Measurements from ENCODE around the gene YWHAQ.
"Not testable (repeated sequence)": the region's sequence is repeated elsewhere in the genome, so short reads cannot be mapped to it uniquely, and the experiment has no call there.

Gene YWHAQ

DNA sequence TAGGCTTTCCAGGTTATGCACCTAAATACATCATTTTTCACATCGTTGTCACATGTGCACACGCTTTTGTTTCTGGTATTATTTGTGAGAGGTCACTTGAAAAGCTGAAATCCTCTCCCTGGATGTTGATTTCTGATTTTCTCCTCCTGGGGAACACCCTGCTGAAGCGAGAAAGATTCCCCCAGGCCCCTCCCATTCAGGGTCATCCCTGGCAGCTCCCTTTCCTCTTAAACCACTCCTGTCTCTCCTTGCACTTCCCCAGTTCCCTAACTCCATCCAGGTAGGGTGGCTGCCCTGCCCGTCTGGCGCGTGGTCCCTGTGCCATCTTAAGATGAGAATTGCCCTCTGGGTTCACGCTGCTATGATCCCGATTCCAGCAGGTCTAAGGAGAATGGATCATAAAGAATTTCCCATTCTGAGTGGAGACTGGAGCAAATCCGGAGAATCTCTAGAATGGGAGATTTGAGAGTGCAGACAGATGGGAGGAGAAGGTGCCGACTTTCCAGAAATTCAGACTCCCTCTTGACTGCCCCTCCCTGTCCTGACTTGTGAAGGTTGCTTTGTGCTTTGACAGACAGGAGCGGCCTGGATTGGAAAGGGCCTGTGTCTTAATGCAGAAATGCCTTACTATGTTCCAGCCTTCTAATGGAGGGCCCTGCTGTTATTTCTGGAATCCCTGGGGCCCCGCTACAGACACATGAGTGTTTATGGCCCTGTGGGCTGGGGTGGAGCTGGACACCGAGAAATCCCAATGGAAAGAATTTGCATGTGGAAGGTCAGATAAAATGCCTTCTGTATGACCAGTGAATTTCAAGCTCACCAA is 1.3 kb upstream of the YWHAQ start:
- no peak for DNase-seq (ENCODE audit: low read depth, low spot score)

DNA sequence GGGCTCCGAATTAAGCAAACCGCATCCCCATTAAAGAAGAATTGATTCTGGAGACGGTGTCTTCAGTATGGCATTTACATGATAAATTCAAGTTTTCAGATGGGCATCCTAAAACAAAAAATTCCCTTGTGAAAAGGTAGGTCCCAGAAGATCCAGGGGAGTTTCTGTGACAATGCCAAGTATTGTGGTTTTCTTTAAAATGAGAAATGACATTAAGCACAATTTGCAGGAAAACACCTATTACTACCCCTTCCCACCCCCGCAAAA is 689 bp upstream of the YWHAQ start:
- no peak for DNase-seq (ENCODE audit: low read depth, low spot score)

DNA sequence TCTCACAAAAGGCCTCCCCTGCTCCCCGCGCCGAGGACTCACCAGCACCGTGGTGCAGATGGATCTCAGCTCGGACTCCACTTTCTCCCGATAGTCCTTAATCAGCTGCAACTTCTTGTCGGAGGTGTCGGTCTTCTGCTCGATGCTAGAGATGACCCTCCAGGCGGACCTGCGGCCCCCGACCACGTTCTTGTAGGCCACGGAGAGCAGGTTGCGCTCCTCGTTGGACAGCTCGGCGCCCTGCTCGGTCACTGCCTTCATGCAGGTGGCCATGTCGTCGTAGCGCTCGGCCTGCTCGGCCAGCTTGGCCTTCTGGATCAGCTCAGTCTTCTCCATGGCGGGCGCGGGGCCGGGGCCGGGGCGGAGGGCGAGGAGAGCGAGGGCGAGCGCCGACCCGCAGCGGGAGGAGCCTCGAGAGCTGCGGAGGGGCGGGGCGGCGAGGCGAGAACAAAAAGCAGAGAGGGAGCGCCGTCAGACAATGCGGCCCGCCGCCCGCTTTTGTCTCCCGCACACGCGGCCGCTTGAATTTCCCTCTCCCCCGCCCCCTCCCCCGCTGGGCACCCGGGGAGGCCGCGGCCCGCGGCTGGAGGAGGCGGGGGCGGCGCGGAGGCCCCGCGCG is 571 bp downstream of the YWHAQ start:
- DNase-seq (ENCODE audit: low read depth, low spot score) = peak; percentile 48

DNA sequence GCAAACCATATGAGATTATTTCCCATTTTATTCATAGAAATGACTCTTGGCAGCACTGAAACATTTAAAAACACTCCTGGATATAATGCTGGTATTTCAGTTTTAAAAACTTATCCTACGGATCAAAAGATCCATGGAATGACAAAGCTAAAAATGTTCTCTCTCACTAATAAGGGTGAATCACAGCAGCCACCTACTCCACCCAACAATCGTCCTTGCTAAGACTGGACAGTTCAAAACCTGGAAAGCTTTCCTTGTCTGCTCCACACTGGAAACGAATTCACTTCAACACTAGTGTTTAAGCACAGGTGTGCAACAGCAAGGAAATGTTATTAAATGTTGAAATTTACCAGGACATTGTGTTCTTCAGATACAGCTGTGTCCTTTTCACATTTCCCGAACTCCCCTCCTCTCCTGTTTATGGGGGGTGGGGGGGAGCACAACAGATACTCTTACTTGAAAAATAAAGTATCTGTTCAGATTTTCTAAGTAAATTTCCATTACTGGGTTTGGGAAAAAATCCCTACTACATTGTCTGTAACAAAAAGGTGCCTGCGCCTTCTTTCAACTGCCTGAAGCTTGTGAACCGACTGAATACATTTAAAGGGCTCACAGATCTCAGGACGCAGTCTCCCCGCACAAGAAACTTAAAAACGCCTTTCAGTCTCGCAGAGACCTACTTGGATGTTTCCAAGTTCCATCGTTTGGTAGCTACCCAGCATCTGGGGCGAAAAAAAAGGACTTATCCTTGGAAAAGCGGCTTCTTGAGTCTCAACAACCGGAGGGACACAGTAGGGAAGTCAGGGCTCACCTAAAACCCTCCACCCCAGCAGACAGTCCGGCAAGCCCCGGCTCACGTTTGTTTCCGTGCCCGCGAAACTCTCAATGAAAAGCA is 1.3 kb downstream of the YWHAQ start:
- no peak for DNase-seq (ENCODE audit: low read depth, low spot score)

DNA sequence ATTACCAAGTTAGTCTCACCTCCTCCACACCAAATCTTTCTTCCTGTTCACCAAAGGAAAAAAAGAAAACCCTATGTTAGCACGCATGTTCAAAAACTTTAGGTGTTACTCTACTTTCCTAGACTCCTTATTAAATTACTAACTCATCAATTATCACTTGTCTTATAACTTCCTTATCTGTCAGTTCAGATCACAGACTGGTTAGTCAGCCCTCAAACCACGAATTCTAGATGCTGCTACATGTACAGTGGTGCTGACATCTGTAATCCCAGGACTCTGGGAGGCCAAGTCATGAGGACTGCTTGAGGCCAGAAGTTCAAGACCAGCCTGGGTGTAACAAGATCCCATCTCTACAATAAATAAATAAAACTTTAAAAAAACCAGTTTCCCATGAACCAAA is 3.5 kb downstream of the YWHAQ start:
- no peak for DNase-seq (ENCODE audit: low read depth, low spot score)

DNA sequence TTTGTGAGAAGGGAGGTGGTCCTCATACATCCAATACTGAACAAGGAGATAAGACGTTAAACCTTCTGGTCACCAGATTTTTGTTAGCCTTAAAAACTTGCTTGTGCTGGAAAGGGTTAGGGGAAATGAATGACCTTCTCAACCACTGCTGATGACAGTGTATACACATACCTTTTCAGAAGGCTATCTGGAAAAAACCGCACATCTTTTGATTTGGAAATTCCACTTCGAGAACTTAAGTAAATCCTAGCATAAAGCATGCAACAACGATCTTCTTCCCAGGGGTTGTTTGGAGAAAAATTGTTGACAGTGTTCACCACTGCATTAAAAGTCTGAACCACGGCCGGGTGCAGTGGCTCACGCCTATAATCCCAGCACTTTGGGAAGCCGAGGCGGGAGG is 7.6 kb downstream of the YWHAQ start:
- DNase-seq (ENCODE audit: low read depth, low spot score) = no peak

DNA sequence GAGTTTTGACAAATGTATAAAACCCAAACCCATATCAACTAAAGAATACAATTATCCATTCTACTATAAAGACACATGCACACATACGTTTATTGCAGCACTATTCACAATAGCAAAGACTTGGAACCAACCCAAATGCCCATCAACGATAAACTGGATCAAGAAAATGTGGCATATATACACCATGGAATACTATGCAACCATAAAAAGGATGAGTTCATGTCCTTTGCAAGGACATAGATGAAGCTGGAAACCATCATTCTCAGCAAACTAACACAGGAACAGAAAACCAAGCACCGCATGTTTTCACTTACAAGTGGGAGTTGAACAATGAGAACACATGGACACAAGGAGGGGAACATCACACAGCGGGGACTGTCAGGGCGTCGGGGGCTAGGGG is 9.1 kb downstream of the YWHAQ start:
- not testable (repeated sequence) for DNase-seq (ENCODE audit: low read depth, low spot score)

DNA sequence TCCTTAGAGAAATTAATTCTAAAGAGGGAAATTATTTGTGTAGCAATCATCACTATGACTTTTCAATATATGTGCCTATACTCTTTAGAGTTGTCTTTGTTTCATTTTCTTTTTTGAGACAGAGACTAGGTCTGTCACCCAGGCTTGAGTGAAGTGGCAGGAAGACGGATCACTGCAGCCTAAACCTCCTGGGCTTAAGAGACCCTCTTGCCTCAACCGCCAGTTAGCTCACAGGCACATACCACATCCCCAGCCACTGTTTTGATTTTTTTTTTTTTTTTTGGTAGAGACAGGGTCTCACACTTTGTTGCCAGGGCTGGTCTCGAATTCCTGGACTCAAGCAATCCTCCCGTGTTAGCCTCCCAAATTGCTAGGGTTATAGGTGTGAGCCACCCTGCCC is 12.4 kb downstream of the YWHAQ start:
- DNase-seq (ENCODE audit: low read depth, low spot score) = no peak

DNA sequence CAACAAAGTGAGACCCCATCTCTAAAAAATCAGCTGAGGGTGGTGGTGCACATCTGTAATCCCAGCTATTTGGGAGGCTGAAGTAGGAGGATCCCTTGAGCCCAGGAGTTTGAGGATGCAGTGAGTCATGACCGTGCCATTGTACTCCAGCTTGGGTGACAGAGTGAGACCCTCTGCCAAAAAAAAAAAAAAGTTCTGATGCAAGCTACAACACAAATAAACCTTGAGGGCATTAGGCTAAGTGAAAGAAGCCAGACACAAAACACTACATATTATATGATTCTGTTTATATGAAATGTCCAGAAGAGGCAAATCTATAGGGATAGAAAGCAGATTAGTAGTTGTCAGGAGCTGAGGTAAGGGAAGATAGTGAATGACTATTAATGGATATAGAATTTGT is 13.0 kb downstream of the YWHAQ start:
- no peak for DNase-seq (ENCODE audit: low read depth, low spot score)

DNA sequence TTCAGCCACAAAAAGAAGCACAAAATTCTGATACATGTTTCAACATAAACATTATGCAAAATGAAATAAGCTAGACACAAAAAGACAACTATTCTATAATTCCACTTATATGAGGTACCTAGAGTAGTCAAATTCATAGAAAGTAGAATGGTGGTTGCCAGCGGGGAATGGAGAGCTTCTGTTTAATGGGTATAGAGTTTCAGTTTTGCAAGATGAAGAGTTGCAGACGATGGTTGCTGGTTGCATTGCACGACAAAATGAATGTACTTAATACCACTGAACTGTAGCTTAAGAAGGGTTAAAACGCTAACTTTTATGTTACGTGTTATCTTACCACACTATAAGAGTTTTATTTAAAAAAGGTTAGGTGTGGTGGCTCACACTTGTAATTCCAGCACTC is 13.5 kb downstream of the YWHAQ start:
- no peak for DNase-seq (ENCODE audit: low read depth, low spot score)

DNA sequence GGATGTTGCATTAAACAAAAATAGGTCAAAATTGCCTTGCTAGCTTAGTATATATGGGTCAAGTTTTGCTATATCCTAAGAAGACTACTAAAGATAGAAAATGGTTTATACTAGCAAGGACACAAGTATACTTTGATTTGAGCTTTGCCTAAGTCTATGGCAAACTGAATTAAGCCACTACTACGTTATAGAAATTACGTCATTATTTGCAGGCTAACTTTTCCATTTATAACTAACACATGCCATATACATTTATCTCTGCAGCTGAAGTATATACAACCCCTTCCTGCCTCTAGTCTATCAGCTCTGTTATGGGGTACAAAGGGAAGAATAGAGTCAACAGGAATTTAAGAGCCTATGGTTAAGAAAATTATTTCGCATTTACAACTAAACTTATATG is 16.2 kb downstream of the YWHAQ start:
- no peak for DNase-seq (ENCODE audit: low read depth, low spot score)

DNA sequence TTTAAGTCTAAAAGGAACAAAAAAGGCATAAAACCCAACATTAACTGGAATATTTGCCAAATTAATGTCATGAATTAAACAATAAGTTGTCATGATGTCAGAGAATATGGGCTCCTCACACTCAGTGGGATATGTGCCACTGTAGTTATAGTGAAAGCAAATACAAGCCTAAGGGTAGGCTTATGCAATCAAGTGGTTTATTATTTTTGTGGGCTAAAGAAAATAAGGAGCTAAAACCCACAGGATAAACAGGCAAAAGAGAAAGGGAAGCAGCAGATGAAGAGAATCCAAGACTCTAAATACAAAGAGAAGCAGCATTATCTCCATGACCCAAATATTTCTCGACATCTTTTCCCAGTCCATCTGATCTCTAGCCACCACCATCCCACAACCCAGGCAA is 17.5 kb downstream of the YWHAQ start:
- no peak for DNase-seq (ENCODE audit: low read depth, low spot score)

DNA sequence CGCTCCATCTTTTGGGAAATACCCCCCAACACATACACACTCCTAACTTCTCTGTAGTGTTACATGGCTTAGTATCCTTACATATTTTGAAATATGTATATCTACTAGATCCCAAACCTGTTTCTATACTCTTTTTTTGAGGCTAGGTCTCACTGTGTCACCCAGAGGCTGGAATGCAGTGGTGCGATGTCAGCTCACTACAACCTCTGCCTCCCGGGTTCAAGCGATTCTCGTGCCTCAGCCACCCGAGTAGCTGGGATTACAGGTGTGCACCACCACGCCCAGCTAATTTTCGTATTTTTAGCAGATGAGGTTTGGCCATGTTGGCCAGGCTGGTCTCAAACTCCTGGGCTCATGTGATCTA is 19.3 kb downstream of the YWHAQ start:
- DNase-seq (ENCODE audit: low read depth, low spot score) = not testable (repeated sequence)

DNA sequence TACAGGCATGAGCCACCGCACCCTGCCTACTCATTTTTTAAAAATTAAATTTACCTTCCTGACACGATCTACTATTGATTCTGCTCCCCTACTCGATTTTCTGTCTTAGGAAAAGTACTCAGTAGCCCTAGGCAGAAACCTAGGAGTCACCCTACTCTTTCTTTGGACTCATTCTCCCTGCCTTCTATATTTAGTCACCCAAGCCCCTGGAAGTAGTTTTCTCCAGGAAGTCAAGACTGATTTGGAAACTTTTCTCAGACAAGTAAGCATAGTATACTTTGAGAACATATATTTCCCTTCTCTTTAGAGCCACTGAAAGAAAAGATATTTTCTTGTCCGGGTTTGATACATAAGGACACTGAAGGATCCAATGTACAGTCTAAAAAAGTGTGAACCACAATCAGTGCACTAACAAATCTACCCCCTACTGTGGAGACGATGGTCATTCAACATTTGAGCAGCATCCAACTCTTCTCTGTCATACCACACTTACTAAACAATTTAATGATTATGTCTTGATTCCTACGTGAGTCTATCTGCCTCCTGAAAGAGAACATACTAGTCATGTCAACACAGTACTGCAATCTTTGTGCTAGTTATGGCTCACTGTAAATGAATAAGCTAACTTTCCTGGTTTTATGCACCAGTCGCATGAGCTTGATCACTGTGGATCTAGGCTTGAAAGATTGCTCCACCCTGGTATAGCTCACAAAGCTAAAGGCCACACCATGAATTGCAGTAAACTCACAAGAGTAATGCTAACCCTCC is 19.8 kb downstream of the YWHAQ start:
- no peak for DNase-seq (ENCODE audit: low read depth, low spot score)

DNA sequence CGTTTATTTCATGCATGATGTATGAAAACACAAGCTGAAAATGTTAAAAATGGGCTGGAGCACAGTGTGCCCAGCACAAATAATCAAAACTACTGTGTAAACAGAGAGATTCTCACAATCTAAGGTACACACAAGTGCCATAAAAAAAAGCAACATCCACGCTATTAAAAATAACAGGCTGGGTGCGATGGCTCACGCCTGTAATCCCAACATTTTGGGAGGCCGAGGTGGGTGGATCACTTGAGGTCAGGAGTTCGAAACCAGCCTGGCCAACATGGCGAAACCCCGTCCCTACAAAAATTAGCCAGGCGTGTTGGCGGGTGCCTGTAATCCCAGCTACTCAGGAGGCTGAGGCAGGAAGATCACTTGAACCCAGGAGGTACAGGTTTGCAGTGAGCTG is 22.3 kb downstream of the YWHAQ start:
- not testable (repeated sequence) for DNase-seq (ENCODE audit: low read depth, low spot score)

DNA sequence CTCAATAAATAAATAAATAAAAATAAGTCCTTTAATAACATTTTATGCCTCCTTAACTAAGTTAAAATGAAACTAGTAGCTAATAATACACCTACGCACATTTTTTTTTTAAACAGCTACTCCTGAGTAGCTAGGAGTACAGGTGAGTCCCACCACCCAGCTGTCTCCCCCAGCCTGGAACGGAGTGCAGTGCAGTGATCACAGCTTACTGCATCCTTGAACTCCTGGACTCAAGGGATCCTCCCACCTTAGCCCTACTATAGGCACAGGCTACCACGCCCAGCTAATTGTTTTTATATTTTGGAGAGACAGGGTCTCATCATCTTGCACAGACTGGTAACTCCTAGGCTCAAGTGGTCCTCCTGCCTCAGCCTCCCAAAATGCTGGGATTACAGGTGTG is 28.4 kb downstream of the YWHAQ start:
- DNase-seq (ENCODE audit: low read depth, low spot score) = no peak

DNA sequence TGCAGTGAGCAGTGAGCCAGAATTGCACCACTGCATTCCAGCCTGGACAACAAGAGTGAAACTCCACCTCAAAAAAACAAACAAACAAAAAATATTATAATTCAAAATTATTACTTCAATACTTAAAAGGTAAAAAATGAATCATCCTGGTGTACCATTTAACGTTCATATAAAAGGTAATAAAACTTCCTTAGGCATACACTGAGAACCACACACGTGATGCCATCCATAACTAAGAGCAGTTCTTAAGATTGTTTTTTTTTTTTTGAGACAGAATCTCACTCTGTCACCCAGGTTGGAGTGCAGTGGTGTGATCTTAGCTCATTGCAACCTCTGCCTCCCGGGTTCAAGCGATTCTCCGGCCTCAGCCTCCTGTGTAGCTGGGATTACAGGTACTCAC is 29.4 kb downstream of the YWHAQ start:
- DNase-seq (ENCODE audit: low read depth, low spot score) = no peak

DNA sequence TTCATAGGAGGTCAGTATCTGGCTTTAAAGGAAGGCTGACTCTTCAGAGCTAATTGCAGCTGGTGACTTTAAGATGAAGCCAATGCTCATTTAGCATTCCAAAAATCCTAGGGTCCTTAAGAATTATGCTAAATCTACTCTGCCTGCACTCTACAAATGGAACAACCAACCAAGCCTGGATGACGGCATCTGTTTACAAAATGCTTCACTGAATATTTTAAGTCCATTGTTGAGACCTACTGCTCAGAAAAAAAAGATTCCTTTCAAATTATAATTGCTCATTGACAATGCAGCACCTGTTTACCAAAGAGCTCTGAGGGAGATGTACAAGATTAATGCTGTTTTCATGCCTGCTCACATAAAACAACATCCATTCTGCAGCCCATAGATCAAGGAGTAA is 31.4 kb downstream of the YWHAQ start:
- DNase-seq (ENCODE audit: low read depth, low spot score) = no peak

DNA sequence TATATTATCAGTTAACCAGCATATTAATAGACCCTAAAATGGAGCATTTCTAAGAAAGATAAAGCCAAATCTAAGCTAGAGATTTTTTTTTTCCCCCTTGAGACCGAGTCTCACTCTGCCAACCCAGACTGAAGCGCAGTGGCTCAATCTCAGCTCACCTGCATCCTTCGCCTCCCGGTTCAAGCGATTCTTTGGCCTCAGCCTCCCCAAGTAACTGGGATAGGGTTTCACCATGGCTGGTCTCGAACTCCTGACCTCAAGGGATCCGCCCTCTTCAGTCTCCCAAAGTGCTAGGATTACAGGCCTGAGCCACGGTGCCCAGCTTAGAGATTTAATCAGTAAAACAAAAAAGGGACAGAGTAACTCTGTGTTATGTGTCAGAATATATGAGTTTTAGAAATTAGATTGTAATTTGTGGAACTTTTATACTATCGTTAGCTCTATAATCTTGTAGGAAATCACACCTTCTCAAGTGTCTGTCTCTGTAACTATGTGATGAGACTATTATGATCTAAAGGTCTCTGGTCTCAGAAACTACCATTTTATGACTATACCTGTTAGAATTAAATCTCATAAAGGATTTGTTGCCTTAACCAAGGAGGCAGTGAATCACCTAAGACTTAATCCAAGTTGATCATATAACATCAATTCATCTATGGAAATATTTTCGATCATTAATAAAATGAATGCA is 34.0 kb downstream of the YWHAQ start:
- DNase-seq (ENCODE audit: low read depth, low spot score) = no peak

DNA sequence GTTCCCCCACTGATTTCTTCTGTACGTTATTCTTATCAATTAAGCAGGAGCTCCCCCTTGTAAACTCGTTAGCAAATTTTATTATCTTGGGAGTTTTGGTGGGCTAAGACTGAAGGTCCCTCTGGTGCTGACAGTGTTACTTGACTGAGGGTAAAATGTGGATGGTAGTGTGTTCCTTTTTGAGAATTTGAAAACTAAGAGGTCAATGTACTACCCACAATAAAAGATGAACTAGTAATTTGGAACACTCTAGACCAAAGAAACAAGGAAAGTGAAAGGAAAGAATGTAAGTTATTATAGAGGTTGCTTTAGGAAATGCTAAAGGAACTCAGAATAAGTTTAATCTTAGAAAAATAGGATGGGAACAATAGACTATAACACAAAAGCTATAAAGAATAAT is 35.1 kb downstream of the YWHAQ start:
- no peak for DNase-seq (ENCODE audit: low read depth, low spot score)

DNA sequence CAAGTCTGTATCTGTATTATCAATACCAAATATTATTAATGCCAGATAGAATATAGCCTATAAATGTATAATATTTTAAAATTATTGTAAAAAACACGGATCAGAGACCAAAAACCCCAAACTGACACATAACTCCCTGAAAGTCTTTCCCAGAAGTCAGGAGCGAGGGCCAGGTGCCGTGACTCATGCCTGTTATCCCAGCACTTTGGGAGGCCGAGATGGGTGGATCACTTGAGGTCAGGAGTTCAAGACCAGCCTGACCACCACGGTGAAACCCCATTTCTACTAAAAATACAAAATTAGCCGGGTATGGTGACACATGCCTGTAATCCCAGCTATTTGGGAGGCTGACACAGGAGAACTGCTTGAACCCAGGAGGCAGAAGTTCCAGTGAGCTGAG is 35.5 kb downstream of the YWHAQ start:
- not testable (repeated sequence) for DNase-seq (ENCODE audit: low read depth, low spot score)

All from activated naive CD8-positive, alpha-beta T cell treated with anti-CD3 and anti-CD28 coated beads, Interleukin-2, amount 50 U/mL, for 16 hours (primary cell).